ENCODE results near the gene RMDN2. TPM values are rescaled to one million over a fixed set of nuclear protein-coding genes. Genes with fewer than 3 reads are reported as not detected.

RMDN2 gene
- total and polyA plus RNA-seq, 10 of the 15 experiments (the other 5 are each of a cell fraction or from before 2014, with no cell fraction given), result 2.6 to 12.4 (median 9.2) TPM

DNA sequence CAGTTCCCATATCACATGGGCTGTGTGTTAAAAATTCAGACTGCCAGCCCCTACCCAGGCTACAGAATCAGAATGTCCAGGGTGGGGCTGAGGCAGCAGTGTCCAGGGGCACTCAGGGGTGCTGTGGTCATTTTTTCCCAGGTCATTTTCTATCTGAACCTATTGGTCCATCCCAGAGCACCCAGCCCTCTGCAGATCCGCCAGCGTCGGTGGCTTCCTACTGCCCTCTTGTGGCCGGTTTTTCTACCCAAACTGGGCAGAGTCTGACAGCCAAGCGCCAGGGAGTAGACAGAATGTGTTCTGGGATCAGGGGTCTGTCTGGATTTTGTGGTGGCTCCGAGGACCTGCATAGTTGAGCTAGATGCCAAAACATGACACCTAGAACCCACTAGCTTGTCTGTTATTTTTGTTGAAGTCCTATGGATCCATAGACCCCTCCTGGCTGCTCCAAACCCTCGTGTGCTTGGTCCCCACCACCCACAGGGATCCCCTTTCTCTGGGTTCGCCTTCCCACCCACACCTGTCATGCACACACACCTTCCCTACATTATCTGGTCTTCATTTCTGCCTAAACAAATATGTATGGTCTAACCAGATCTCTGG lies 34.1 kb upstream of the RMDN2 start (continued):
- TF ChIP-seq, protein P1, sequence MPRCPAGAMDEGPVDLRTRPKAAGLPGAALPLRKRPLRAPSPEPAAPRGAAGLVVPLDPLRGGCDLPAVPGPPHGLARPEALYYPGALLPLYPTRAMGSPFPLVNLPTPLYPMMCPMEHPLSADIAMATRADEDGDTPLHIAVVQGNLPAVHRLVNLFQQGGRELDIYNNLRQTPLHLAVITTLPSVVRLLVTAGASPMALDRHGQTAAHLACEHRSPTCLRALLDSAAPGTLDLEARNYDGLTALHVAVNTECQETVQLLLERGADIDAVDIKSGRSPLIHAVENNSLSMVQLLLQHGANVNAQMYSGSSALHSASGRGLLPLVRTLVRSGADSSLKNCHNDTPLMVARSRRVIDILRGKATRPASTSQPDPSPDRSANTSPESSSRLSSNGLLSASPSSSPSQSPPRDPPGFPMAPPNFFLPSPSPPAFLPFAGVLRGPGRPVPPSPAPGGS (IDR thresholded peaks at IDR 0.05; ENCODE audit: borderline replicate concordance, insufficient read depth, low read depth, low read length, poor library complexity, severe bottlenecking), result no peak
- TF ChIP-seq, protein P2, sequence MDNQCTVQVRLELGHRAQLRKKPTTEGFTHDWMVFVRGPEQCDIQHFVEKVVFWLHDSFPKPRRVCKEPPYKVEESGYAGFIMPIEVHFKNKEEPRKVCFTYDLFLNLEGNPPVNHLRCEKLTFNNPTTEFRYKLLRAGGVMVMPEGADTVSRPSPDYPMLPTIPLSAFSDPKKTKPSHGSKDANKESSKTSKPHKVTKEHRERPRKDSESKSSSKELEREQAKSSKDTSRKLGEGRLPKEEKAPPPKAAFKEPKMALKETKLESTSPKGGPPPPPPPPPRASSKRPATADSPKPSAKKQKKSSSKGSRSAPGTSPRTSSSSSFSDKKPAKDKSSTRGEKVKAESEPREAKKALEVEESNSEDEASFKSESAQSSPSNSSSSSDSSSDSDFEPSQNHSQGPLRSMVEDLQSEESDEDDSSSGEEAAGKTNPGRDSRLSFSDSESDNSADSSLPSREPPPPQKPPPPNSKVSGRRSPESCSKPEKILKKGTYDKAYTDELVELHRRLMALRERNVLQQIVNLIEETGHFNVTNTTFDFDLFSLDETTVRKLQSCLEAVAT (IDR thresholded peaks at IDR 0.05), result no peak
- TF ChIP-seq ZZZ3 (IDR thresholded peaks at IDR 0.05; ENCODE audit: control insufficient read depth, insufficient read length, low read depth) (no peak), ZNF217 (IDR thresholded peaks at IDR 0.05) (no peak), RCOR1 (conservative IDR thresholded peaks at IDR 0.05; ENCODE audit: low read depth, low read length) (no peak), ZNF384 (IDR thresholded peaks at IDR 0.05; ENCODE audit: borderline replicate concordance, low read depth, low read length) (no peak), MXI1 (IDR thresholded peaks at IDR 0.05; ENCODE audit: low read depth, low read length) (0 out of 2 replicates have a peak, but pooled peaks have one; percentile 28), CREM (IDR thresholded peaks at IDR 0.05; ENCODE audit: low read depth) (0 out of 2 replicates have a peak, but pooled peaks have one; percentile 25), E2F4 (IDR thresholded peaks at IDR 0.05; ENCODE audit: low read depth, low read length) (no peak), RAD51 (IDR thresholded peaks at IDR 0.05) (no peak), FOXM1 (IDR thresholded peaks at IDR 0.05; ENCODE audit: low read depth, low read length) (no peak), RAD21 (IDR thresholded peaks at IDR 0.05; ENCODE audit: insufficient read depth, low read depth, low read length) (peak; percentile 88), CBX3 (IDR thresholded peaks at IDR 0.05; ENCODE audit: borderline replicate concordance, low read depth) (no peak), NR2C2 (IDR thresholded peaks at IDR 0.05; ENCODE audit: borderline replicate concordance, control insufficient read depth, insufficient read length, low read depth) (no peak), SMARCA5 (IDR thresholded peaks at IDR 0.05) (0 out of 2 replicates have a peak, but pooled peaks have one; percentile 31), ATF3 (IDR thresholded peaks at IDR 0.05; ENCODE audit: borderline replicate concordance, extremely low read depth, low read depth, low read length) (no peak)
- TF ChIP-seq, protein P3, sequence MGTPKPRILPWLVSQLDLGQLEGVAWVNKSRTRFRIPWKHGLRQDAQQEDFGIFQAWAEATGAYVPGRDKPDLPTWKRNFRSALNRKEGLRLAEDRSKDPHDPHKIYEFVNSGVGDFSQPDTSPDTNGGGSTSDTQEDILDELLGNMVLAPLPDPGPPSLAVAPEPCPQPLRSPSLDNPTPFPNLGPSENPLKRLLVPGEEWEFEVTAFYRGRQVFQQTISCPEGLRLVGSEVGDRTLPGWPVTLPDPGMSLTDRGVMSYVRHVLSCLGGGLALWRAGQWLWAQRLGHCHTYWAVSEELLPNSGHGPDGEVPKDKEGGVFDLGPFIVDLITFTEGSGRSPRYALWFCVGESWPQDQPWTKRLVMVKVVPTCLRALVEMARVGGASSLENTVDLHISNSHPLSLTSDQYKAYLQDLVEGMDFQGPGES (IDR thresholded peaks at IDR 0.05), result no peak
- TF ChIP-seq, protein P4, sequence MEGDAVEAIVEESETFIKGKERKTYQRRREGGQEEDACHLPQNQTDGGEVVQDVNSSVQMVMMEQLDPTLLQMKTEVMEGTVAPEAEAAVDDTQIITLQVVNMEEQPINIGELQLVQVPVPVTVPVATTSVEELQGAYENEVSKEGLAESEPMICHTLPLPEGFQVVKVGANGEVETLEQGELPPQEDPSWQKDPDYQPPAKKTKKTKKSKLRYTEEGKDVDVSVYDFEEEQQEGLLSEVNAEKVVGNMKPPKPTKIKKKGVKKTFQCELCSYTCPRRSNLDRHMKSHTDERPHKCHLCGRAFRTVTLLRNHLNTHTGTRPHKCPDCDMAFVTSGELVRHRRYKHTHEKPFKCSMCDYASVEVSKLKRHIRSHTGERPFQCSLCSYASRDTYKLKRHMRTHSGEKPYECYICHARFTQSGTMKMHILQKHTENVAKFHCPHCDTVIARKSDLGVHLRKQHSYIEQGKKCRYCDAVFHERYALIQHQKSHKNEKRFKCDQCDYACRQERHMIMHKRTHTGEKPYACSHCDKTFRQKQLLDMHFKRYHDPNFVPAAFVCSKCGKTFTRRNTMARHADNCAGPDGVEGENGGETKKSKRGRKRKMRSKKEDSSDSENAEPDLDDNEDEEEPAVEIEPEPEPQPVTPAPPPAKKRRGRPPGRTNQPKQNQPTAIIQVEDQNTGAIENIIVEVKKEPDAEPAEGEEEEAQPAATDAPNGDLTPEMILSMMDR (IDR thresholded peaks at IDR 0.05 in 2 of 3, conservative IDR thresholded peaks at IDR 0.05 in 1 of 3; ENCODE audit: control insufficient read depth in 2 of 3, extremely low read depth in 1 of 3, insufficient read depth in 1 of 3, low read depth in 3 of 3, low read length in 3 of 3), result peak; percentile 73 to 84 (median 82)
